Calu3 (cell line): ENCODE results near the gene COL4A6. TPM values are rescaled to one million over a fixed set of nuclear protein-coding genes. Genes with fewer than 3 reads are reported as not detected.

ENCODE experiments used
- BruUV-seq: library from RNA; stranded (reverse); fragments of 400-500 nt; replicated peaks from 2 replicates; lab custom pipeline; 2021; lab: Mats Ljungman, UMichigan
- CTCF ChIA-PET: fragments of 300-600 bp; sonication (Branson Sonifier 250); formaldehyde crosslinking; loops from one replicate; lab custom pipeline; 2022; ENCODE audit warnings: antibody characterized with exemption; lab: Charles Lee
- DNase-seq: peaks from one replicate; pipeline ENCODE4 v3.0.0; 2022
- H3K27ac Mint-ChIP-seq: one replicate; pipeline ENCODE4 v1.8.0; 2022; ENCODE audit warnings: mixed read lengths; ENCODE audit not compliant: unreplicated experiment
- H3K27me3 Mint-ChIP-seq: one replicate; pipeline ENCODE4 v1.8.0; 2022; ENCODE audit warnings: mixed read lengths; ENCODE audit not compliant: unreplicated experiment
- H3K36me3 Mint-ChIP-seq: one replicate; pipeline ENCODE4 v1.8.0; 2022; ENCODE audit warnings: mild to moderate bottlenecking, moderate library complexity, mixed read lengths; ENCODE audit not compliant: insufficient read depth, unreplicated experiment
- H3K4me1 Mint-ChIP-seq: one replicate; pipeline ENCODE4 v1.8.0; 2022; ENCODE audit warnings: mild to moderate bottlenecking, low read depth, mixed read lengths; ENCODE audit not compliant: unreplicated experiment
- H3K4me3 Mint-ChIP-seq: one replicate; pipeline ENCODE4 v1.8.0; 2022; ENCODE audit warnings: mild to moderate bottlenecking, low read depth, moderate library complexity, mixed read lengths; ENCODE audit not compliant: unreplicated experiment
- H3K9me3 Mint-ChIP-seq: one replicate; pipeline ENCODE4 v1.8.0; 2022; ENCODE audit warnings: low read depth, mixed read lengths; ENCODE audit not compliant: unreplicated experiment
- CTCF ChIP-seq: fragments of 200-600 bp; IDR thresholded peaks from one replicate; pipeline ENCODE4 v1.8.0; 2022; ENCODE audit warnings: antibody characterized with exemption; ENCODE audit not compliant: unreplicated experiment
- intact Hi-C: fragments of 100-400 bp; cut with micrococcal nuclease; formaldehyde crosslinking; loops from one replicate; pipeline ENCODE4 v1.10.0; 2022; ENCODE audit not compliant: unreplicated experiment
- total RNA-seq: library from RNA; stranded (reverse); gene quantifications from 2 replicates; pipeline ENCODE4 v1.2.3, GENCODE V29; 2022

COL4A6 gene
- total RNA-seq, 1 experiment from 2014 or later = 0.31 TPM

GRCh38 chrX:108122748-108123147 lies 315.5 kb downstream of the COL4A6 start:
- H3K27me3 Mint-ChIP-seq = no peaks in the 10 kb centered on the region
- no TSS peak for BruUV-seq
- no peak overlapping the region for H3K4me3 Mint-ChIP-seq
- no peaks in the 10 kb centered on the region for H3K36me3 Mint-ChIP-seq
- TF ChIP-seq CTCF = no peak
- CTCF ChIA-PET = interaction anchor here (0.6 kb wide), 1 partner anchor 11 kb away, joined by 3 read pairs; no protein-coding TSS in a partner anchor
- peaks cover 2% of the 10 kb centered on the region for H3K9me3 Mint-ChIP-seq
- intact Hi-C loops = no loop called here
- H3K27ac Mint-ChIP-seq = no peak overlapping the region
- no peaks in the 10 kb centered on the region for H3K4me1 Mint-ChIP-seq
- no peak for DNase-seq

- TF ChIP-seq CTCF = no peak
- BruUV-seq = no TSS peak
- DNase-seq = no peak
- Mint-ChIP-seq H3K4me3 (no peak overlapping the region), H3K27me3 (no peaks in the 10 kb centered on the region), H3K4me1 (no peaks in the 10 kb centered on the region), H3K36me3 (no peaks in the 10 kb centered on the region), H3K9me3 (peaks cover 2% of the 10 kb centered on the region), H3K27ac (no peak overlapping the region)
- intact Hi-C loops = no loop called here
- CTCF ChIA-PET = no interaction called here
These were observed 316.9 kb downstream of the COL4A6 start for GRCh38 chrX:108121291-108121690.

- CTCF ChIA-PET = interaction anchor here (0.6 kb wide), 1 partner anchor 1363 kb away, joined by 4 read pairs; no protein-coding TSS in a partner anchor
- intact Hi-C loops = no loop called here
These were observed 320.2 kb downstream of the COL4A6 start for GRCh38 chrX:108117988-108118387.

GRCh38 chrX:108114541-108114940 lies 323.7 kb downstream of the COL4A6 start:
- CTCF ChIA-PET = no interaction called here
- intact Hi-C loops = no loop called here
- no peak for TF ChIP-seq CTCF
- no peaks in the 10 kb centered on the region for H3K36me3 Mint-ChIP-seq
- BruUV-seq = no TSS peak
- H3K4me3 Mint-ChIP-seq = no peak overlapping the region
- H3K9me3 Mint-ChIP-seq = no peaks in the 10 kb centered on the region
- no peaks in the 10 kb centered on the region for H3K27me3 Mint-ChIP-seq
- no peak overlapping the region for H3K27ac Mint-ChIP-seq
- no peak for DNase-seq
- H3K4me1 Mint-ChIP-seq = no peaks in the 10 kb centered on the region

More at GRCh38 chrX:108117988-108118387, 320.2 kb downstream of the COL4A6 start:
- no peak for TF ChIP-seq CTCF
- DNase-seq = no peak
- Mint-ChIP-seq H3K27me3 (no peaks in the 10 kb centered on the region), H3K27ac (no peak overlapping the region), H3K4me1 (no peaks in the 10 kb centered on the region), H3K36me3 (no peaks in the 10 kb centered on the region), H3K9me3 (no peaks in the 10 kb centered on the region), H3K4me3 (no peak overlapping the region)
- no TSS peak for BruUV-seq

Other genes with a start within 250 kb of the COL4A6 start
- 19.8 and 23.1 TPM in 2 replicates for gene COL4A5, start 1.4 kb upstream of the COL4A6 start, total RNA-seq